ENCODE measurements around the gene CFAP300. TPM values are rescaled to one million over a fixed set of nuclear protein-coding genes. Genes with fewer than 3 reads are reported as not detected.
A peak's percentile ranks its signal among the peaks of the same experiment; 100 is the strongest.

Gene CFAP300
- total RNA-seq (not detected), polyA plus RNA-seq (not detected)

DNA sequence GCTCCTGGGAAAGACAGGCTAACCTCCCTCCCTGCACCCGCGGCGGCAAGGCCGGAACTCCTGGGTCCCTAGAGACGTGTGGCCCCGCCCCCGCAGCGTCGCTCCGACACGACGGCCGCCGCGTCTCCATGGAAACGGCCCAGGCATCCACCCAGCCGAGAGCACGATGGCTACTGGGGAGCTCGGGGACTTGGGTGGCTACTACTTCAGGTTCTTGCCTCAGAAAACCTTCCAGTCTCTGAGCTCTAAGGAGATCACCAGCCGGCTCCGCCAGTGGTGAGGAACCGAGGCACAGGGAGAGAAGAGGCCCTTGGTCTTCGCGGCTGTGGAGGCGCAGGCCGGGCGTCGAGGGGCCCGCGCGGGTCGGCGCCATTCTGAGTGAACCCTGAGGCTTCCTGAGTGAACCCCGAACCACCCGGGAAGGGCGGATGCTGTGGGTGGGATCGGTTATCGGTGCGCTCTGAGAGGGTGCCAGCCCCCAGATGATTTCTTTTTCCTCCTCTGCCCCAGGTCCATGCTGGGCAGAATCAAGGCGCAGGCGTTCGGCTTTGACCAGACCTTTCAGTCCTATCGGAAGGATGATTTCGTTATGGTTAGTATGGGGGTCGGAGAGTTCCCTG lies at the start of gene CFAP300:
Gene CFAP300 (plus strand): TSS at position 133 of the 620 bp plus-strand sequence. CDS start 34 bp downstream, at position 167.
- peak in 2 of 5 donors; percentile 3 to 57 for DNase-seq
- H3K4me3 Mint-ChIP-seq: peak within 1 kb of the TSS in 6 of 7 donors; percentile 49 to 74 (median 66)
- H3K4me1 Mint-ChIP-seq: peaks cover 6 to 11% (median 8%) of the 10 kb centered on the region in 3 donors
- peak within 1 kb of the TSS in 1 of 8 donors; percentile 15 for H3K27ac Mint-ChIP-seq
- Histone ChIP-seq H3K27ac (ENCODE audit: low read depth, low read length) (no peak within 1 kb of the TSS), H3K27me3 (ENCODE audit: insufficient read depth, low read length, poor library complexity, severe bottlenecking) (no peaks in the 10 kb centered on the region), H3K4me3 (ENCODE audit: low read length) (no peak within 1 kb of the TSS), H3K4me1 (ENCODE audit: insufficient read depth, low read length) (no peaks in the 10 kb centered on the region), H3K9me3 (ENCODE audit: low read length) (no peaks in the 10 kb centered on the region), H3K36me3 (ENCODE audit: insufficient read depth, low read length) (no peaks in the 10 kb centered on the region)
- H3K27me3 Mint-ChIP-seq: peaks cover 36 to 51% of the 10 kb centered on the region in 2 donors
- peaks cover 0 to 10% (median 4%) of the 10 kb centered on the region in 5 donors for H3K9me3 Mint-ChIP-seq
- no peaks in the 10 kb centered on the region for H3K36me3 Mint-ChIP-seq
- ChIA-PET POLR2A (no interaction called here), CTCF (no interaction called here)

- Mint-ChIP-seq H3K36me3 (peaks cover 0 to 9% (median 4%) of the 10 kb centered on the region in 3 donors), H3K27me3 (peaks cover 0 to 2% of the 10 kb centered on the region in 2 donors), H3K4me1 (no peaks in the 10 kb centered on the region), H3K4me3 (no peak overlapping the region), H3K9me3 (no peaks in the 10 kb centered on the region), H3K27ac (no peak overlapping the region)
- Histone ChIP-seq H3K36me3 (ENCODE audit: insufficient read depth, low read length) (no peaks in the 10 kb centered on the region), H3K9me3 (ENCODE audit: low read length) (no peaks in the 10 kb centered on the region), H3K4me3 (ENCODE audit: low read length) (no peak overlapping the region), H3K27me3 (ENCODE audit: insufficient read depth, low read length, poor library complexity, severe bottlenecking) (no peaks in the 10 kb centered on the region), H3K4me1 (ENCODE audit: insufficient read depth, low read length) (no peaks in the 10 kb centered on the region), H3K27ac (ENCODE audit: low read depth, low read length) (no peak overlapping the region)
- no peak for DNase-seq
- CTCF ChIA-PET: no interaction called here
- POLR2A ChIA-PET: no interaction called here
Measured at GRCh38 chr11:102001657-102002338, 45.4 kb upstream of the CFAP300 start.

- CTCF ChIA-PET: no interaction called here
- peaks cover 0 to 2% of the 10 kb centered on the region in 2 donors for H3K27me3 Mint-ChIP-seq
Measured at GRCh38 chr11:102004220-102004619, 43.0 kb upstream of the CFAP300 start.

GRCh38 chr11:102005306-102005705 lies 41.9 kb upstream of the CFAP300 start:
- CTCF ChIA-PET: interaction anchor here (2.9 to 3.4 kb wide), 2 partner anchors 8 to 144 kb away, joined by 12 to 49 read pairs; no protein-coding TSS in a partner anchor

More at GRCh38 chr11:102004220-102004619, 43.0 kb upstream of the CFAP300 start:
- H3K9me3 ChIP-seq (ENCODE audit: low read length): no peaks in the 10 kb centered on the region
- no peak overlapping the region for H3K4me3 ChIP-seq (ENCODE audit: low read length)
- no peaks in the 10 kb centered on the region for H3K9me3 Mint-ChIP-seq
- no peaks in the 10 kb centered on the region for H3K27me3 ChIP-seq (ENCODE audit: insufficient read depth, low read length, poor library complexity, severe bottlenecking)
- H3K27ac ChIP-seq (ENCODE audit: low read depth, low read length): no peak overlapping the region
- no peaks in the 10 kb centered on the region for H3K4me1 ChIP-seq (ENCODE audit: insufficient read depth, low read length)
- H3K36me3 ChIP-seq (ENCODE audit: insufficient read depth, low read length): no peaks in the 10 kb centered on the region
- no peaks in the 10 kb centered on the region for H3K4me1 Mint-ChIP-seq
- H3K36me3 Mint-ChIP-seq: peaks cover 0 to under 1% (median 0%) of the 10 kb centered on the region in 3 donors
- POLR2A ChIA-PET: no interaction called here
- DNase-seq: no peak
- H3K4me3 Mint-ChIP-seq: no peak overlapping the region
- no peak overlapping the region for H3K27ac Mint-ChIP-seq

GRCh38 chr11:102006835-102007566 lies 40.2 kb upstream of the CFAP300 start:
- Mint-ChIP-seq H3K9me3 (no peaks in the 10 kb centered on the region), H3K27me3 (peaks cover 2 to 11% of the 10 kb centered on the region in 2 donors), H3K4me3 (no peak overlapping the region), H3K4me1 (no peaks in the 10 kb centered on the region), H3K27ac (no peak overlapping the region), H3K36me3 (no peaks in the 10 kb centered on the region)
- POLR2A ChIA-PET: no interaction called here
- H3K9me3 ChIP-seq (ENCODE audit: low read length): no peaks in the 10 kb centered on the region
- no peak overlapping the region for H3K4me3 ChIP-seq (ENCODE audit: low read length)
- H3K27ac ChIP-seq (ENCODE audit: low read depth, low read length): no peak overlapping the region
- no peaks in the 10 kb centered on the region for H3K27me3 ChIP-seq (ENCODE audit: insufficient read depth, low read length, poor library complexity, severe bottlenecking)
- no peaks in the 10 kb centered on the region for H3K4me1 ChIP-seq (ENCODE audit: insufficient read depth, low read length)
- H3K36me3 ChIP-seq (ENCODE audit: insufficient read depth, low read length): no peaks in the 10 kb centered on the region
- DNase-seq: no peak
- CTCF ChIA-PET: interaction anchor here (1.0 to 3.4 kb wide), 6 partner anchors 10 to 145 kb away, joined by 3 to 49 read pairs (median 4); partner anchors contain the start of gene CEP126

More at GRCh38 chr11:102005306-102005705, 41.9 kb upstream of the CFAP300 start:
- POLR2A ChIA-PET: no interaction called here
- Mint-ChIP-seq H3K36me3 (no peaks in the 10 kb centered on the region), H3K9me3 (no peaks in the 10 kb centered on the region), H3K4me3 (no peak overlapping the region), H3K27ac (peak overlapping the region in 1 of 8 donors; percentile 52), H3K27me3 (peaks cover 3 to 7% of the 10 kb centered on the region in 2 donors), H3K4me1 (no peaks in the 10 kb centered on the region)
- no peak overlapping the region for H3K4me3 ChIP-seq (ENCODE audit: low read length)
- no peaks in the 10 kb centered on the region for H3K4me1 ChIP-seq (ENCODE audit: insufficient read depth, low read length)
- no peak overlapping the region for H3K27ac ChIP-seq (ENCODE audit: low read depth, low read length)
- no peak for DNase-seq
- H3K27me3 ChIP-seq (ENCODE audit: insufficient read depth, low read length, poor library complexity, severe bottlenecking): no peaks in the 10 kb centered on the region
- no peaks in the 10 kb centered on the region for H3K36me3 ChIP-seq (ENCODE audit: insufficient read depth, low read length)
- no peaks in the 10 kb centered on the region for H3K9me3 ChIP-seq (ENCODE audit: low read length)

GRCh38 chr11:102007567-102008437 lies 39.4 kb upstream of the CFAP300 start:
- Mint-ChIP-seq H3K27me3 (peaks cover 2 to 17% of the 10 kb centered on the region in 2 donors), H3K36me3 (no peaks in the 10 kb centered on the region), H3K27ac (no peak overlapping the region), H3K9me3 (no peaks in the 10 kb centered on the region), H3K4me1 (no peaks in the 10 kb centered on the region), H3K4me3 (no peak overlapping the region)
- ChIA-PET POLR2A (no interaction called here), CTCF (interaction anchor here (1.0 to 3.4 kb wide), 7 partner anchors 11 to 146 kb away, joined by 3 to 49 read pairs (median 4); partner anchors contain the start of gene CEP126)
- Histone ChIP-seq H3K27me3 (ENCODE audit: insufficient read depth, low read length, poor library complexity, severe bottlenecking) (no peaks in the 10 kb centered on the region), H3K4me1 (ENCODE audit: insufficient read depth, low read length) (no peaks in the 10 kb centered on the region), H3K4me3 (ENCODE audit: low read length) (no peak overlapping the region), H3K9me3 (ENCODE audit: low read length) (no peaks in the 10 kb centered on the region), H3K36me3 (ENCODE audit: insufficient read depth, low read length) (no peaks in the 10 kb centered on the region), H3K27ac (ENCODE audit: low read depth, low read length) (no peak overlapping the region)
- DNase-seq: peak in 2 of 5 donors; percentile 33 to 36

DNA sequence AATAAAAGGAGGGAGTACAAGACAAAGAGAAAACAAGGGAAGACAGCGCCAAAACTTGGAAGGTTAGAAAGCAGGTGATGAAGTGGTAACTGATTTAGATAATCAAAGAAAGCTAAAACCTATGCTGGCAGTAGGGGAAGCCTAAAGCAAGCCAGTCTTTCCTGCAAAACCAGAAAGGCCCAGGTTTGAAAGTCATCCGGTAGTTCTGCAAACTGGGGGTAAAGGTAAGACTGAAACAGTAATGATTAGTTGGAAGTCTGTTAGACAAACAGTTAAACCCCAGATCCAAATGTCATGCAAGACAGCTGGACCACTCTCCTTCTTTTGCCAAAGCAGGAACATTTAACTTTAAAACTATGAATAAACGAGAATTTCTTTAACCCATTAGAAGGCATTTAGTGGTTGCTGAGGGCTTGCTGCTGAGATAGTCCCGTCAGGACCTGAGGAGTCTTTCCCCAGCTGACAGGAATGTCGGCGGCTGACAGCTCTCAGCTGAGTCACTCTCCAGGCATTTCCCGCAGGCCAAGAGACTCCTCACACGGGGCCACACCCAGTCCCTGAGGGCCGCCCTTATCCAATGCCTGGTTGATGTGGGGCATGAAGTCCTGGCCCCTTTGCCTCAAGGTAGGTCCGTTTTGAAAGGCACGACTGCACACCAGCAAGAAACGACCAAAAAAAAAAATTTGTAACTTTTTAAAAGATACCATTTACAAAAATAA lies 36.3 kb upstream of the CFAP300 start:
- H3K36me3 Mint-ChIP-seq: no peaks in the 10 kb centered on the region

More for the DNA sequence above, 36.3 kb upstream of the CFAP300 start:
- DNase-seq: no peak
- ChIA-PET CTCF (no interaction called here), POLR2A (no interaction called here)
- Mint-ChIP-seq H3K4me1 (no peaks in the 10 kb centered on the region), H3K4me3 (no peak overlapping the region), H3K27me3 (peaks cover 7 to 23% of the 10 kb centered on the region in 2 donors), H3K9me3 (peaks cover 0 to 2% (median 0%) of the 10 kb centered on the region in 5 donors), H3K27ac (no peak overlapping the region)
- no peak overlapping the region for H3K4me3 ChIP-seq (ENCODE audit: low read length)
- no peak overlapping the region for H3K27ac ChIP-seq (ENCODE audit: low read depth, low read length)
- H3K27me3 ChIP-seq (ENCODE audit: insufficient read depth, low read length, poor library complexity, severe bottlenecking): no peaks in the 10 kb centered on the region
- H3K36me3 ChIP-seq (ENCODE audit: insufficient read depth, low read length): no peaks in the 10 kb centered on the region
- H3K4me1 ChIP-seq (ENCODE audit: insufficient read depth, low read length): no peaks in the 10 kb centered on the region
- no peaks in the 10 kb centered on the region for H3K9me3 ChIP-seq (ENCODE audit: low read length)

All from CD8-positive, alpha-beta memory T cell (primary cell).